HG02885 (cell line): Measurements from ENCODE around the gene TTLL1.
"Not testable (repeated sequence)": the region's sequence is repeated elsewhere in the genome, so short reads cannot be mapped to it uniquely, and the experiment has no call there.

Experiments used
- ATAC-seq: cut with Tn5 transposase; IDR thresholded peaks from one replicate; pipeline ENCODE4 v1.9.1; 2021; ENCODE audit warnings: mild to moderate bottlenecking; ENCODE audit not compliant: unreplicated experiment, poor library complexity

Gene TTLL1

GRCh38 chr22:43079742-43080141 is 9.4 kb downstream of the TTLL1 start:
- no peak for ATAC-seq

GRCh38 chr22:43078522-43078921 is 10.7 kb downstream of the TTLL1 start:
- no peak for ATAC-seq

GRCh38 chr22:43077121-43077877 is 11.9 kb downstream of the TTLL1 start:
- ATAC-seq, result no peak

DNA sequence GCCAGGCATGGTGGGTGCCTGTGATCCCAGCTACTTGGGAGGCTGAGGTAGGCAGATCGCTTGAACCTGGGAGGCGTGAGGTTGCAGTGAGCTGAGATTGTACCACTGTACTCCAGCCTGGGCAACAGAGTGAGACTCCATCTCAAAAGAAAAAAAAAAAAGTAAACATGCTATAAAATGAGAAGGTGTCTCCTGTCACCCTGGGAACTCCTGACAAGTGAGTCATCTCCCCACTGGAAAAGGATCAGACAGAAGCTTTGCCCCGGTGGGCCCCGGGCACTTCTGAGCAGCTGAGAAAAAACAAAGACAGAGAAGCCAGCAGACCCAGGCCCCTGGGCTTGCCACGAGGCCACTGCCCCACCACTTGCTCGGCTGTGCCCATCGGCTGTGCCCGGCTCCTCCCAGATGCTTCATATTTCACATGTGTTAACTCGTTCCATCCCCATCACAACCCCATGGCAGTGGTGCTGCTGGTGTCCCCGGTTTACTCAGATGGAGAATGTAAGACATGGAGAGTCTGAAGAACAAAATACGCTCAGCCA is 22.3 kb downstream of the TTLL1 start:
- ATAC-seq, result no peak

- ATAC-seq, result no peak
Observed at GRCh38 chr22:43066134-43066533, 23.1 kb downstream of the TTLL1 start.

DNA sequence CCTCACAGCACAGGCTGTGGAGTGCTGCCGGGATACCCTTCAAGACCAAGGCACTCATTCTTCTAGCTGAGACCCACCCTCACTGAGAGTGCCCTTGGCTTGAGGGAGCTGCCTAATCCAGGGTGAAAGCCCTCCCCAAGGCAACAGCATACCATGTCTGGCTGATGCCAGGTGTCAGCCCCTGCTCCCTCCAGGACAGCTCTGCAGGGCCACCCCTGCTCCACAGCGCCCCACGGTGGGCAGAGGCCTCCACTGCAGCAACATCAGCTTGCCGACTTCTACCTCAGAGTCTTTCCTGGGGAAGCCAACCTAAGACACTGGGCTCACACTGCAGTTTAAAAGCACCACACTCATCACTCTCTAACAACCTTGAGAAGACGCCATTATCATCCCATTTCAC is 29.0 kb downstream of the TTLL1 start:
- ATAC-seq, result no peak

GRCh38 chr22:43057641-43058040 is 31.6 kb downstream of the TTLL1 start:
- no peak for ATAC-seq

DNA sequence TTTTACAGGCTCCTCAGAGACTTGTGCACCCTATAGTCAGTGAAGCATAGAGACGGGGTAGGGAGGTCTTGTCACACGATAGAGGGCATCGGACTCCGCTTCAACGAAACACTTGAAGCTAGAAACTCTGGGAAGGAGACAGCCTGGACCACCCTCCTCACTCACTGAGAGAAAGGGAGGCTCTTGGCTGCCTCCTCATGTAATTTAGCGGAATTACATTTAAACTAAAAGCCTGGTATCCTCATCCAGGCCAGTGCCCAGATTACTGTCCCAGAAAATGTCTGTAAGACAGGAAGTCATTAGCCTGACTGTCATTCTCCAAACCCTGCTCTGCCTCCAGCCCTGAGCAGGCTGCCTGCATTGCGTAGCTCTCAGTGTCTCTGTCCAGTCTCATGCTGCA is 36.0 kb downstream of the TTLL1 start:
- ATAC-seq, result no peak

- no peak for ATAC-seq
Observed at GRCh38 chr22:43050995-43051394, 38.2 kb downstream of the TTLL1 start.

DNA sequence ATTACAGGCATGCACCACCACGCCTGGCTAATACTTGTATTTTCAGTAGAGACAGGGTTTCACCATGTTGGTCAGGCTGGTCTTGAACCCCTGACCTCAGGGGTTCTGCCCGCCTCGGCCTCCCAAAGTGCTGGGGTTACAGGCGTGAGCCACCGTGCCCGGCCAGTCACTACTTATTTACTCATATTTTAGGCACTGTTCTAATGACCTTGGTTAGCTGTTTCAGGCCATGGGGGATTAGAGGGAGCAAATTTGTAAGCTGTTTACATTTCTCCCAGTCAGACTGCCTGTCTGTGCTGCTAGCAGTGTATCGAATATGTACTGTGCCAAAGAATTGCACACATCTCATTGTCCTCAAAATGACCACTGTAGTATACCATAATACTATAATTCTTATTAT is 41.6 kb downstream of the TTLL1 start:
- ATAC-seq, result no peak

DNA sequence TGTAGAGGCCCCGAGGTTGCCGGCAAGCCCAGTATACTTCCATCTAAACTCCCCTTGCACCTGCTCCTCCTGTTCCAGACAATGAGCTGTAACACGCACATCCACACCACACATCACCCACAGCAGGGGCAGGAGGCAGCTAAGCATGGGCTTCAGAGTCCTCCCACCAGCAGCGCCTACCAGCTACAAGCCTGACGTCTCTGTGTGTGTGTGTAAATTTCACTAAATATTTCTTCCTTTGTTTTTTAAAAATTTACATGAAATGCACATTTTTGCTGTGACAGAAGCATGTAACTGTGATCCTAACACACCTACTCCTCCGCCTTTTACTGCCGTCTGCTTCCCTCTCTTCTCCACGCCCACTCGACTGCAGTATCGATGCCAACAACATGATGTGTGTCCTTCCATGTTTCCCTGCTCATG is 44.9 kb downstream of the TTLL1 start:
- ATAC-seq, result no peak

DNA sequence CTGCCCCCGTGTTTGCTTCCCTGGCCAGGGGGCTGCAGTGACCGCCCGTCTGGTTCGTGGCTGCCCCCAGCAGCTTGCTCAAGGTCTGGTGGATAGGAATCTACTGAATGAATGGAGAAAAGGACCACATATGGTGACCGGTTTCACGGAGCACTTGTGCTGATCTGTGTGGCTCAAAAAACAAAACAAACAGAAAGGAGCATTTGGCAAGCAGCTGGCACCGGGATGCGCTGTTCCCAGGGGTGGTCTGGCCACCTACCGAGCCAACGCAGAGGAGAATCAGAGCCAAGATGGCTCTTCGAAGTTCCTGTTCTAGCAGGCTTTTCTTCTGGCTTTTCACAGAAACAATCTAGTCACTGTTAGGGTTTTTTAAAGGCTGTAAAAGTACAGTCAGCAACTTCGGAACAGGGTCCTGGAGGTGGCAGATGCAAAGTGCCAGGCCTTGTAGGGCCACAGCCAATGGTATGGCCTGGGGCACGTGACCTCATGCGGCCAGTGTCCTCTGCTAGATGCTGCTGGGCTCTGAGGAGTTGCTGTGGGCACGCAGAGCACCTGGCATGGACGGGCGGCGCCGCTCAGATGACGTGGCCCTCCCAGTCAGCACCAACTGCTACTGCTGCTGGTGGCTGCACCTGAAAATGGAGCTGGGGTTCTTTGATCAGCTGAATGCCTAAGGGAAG is 47.0 kb downstream of the TTLL1 start:
- no peak for ATAC-seq

- ATAC-seq, result no peak
Observed at GRCh38 chr22:43039800-43040199, 49.4 kb downstream of the TTLL1 start.

DNA sequence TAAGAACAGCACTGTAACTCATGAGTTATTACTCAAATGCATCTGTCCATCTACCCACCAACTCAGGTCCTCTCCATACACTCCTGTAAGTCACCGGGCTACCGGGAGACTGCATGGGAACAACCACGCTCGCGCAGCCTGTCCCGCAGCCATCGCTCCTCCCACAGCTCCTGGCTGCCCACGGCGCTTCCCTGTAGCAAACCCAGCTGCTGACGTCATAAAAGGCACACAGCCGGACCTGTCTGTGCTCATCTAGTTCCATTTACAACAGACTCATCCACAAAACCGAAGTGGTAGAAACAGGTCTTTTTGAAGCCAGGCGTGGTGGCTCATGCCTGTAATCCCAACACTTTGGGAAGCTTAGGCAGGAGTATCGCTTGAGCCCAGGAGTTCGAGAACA is 50.9 kb downstream of the TTLL1 start:
- ATAC-seq, result no peak

- ATAC-seq, result no peak
Observed at GRCh38 chr22:43036282-43036829, 52.8 kb downstream of the TTLL1 start.

DNA sequence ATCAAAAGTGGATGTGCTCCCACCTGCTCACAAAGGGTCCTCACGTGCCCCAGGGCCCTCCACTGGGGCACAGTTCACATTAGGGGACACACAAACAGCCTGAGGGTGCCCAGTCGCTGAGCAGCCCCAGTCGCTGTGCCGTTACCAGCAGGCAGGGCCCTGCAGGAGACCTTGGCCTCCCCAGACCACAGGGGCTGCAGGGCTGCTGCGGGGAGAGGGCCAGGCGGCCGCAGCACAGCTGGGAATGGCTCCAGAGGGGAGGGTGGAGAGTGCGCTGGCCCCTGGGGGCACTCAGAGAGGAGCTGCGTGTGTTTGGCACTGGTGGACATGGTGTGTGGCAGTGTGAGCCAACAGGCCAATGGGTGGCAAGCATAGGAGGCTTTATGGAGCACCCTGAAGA is 53.9 kb downstream of the TTLL1 start:
- ATAC-seq, result no peak

DNA sequence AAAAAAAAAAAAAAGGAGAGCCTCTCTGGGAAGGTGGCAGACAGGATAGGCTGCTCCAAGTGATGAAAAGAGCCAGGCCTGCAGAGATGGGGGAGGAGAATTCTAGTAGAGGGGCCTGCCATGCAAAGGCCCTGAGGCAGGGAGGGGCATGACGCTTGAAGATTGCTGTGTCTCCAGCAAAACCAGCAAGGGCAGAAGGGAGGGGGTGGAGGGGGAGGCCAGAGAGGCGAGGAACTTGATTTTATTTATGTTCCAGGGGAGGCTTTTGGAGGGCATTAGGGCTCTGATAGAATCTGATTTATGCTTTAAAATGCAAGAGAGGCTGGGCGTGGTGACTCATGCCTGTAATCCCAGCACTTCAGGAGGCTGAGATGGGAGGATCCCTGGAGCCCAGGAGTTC is 57.6 kb downstream of the TTLL1 start:
- no peak for ATAC-seq

DNA sequence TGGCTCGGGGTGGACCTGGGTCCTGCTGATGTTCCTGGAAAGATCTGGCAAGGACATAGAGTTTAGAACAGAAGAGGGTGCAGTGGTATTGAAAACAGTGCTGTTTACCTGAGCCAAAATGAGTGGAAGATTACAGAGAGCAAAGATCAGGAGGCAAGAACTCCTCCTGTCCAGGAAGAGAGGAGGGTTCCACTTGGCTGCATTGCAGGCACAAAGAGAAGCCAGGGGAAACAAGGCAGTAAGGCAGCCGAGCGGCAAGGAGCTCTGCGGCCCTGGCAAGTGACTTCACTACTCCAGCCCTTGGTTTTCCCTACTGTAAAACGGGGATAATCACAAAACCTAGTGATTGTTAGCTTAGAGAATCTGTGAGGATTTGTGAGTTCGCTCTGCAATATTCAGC is 70.6 kb downstream of the TTLL1 start:
- no peak for ATAC-seq

DNA sequence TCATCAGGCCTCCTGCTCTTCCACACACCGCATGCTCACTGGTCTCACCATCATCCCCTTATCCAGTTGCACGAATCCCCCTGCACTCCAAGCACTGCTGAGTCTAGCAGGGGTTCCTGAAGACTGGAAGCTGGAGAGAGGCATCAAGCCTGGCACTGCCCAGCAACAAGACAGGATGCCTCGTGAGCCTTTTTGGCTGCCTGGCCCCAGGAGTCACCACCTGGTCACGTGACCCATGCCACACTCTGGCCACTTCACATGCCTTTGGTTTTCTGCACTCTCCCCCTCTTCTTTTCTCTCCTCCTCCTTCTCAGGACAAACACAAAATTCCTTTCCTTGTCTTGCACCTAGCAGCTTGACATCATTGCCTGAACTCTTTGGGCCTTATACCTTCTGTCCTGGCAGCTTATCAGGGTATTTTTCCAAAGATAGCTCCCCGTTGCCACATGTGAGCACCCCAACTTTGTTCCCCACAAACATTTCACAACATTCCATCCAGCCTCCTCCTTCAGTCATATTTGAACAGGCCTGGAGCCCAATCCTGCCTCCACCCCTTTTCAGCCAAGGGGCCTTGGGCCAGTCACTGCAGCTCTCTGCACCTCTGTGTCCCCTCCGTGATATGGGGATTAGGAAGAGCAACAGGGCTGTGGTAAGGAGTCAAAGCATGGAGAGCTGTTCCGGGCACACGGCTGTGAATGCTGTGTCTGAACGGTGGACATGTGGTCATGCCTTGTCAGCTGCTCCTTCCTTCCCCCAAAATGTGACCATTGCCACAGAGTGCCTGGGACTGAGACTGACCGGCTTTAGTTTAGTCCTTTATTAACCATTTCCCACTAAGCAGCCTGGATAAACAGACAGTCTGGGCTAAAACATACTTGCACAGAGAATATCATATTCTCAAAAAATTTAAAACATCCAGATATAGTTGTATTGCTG is 71.4 kb downstream of the TTLL1 start:
- no peak for ATAC-seq

- ATAC-seq, result not testable (repeated sequence)
Observed at GRCh38 chr22:43016150-43016549, 73.0 kb downstream of the TTLL1 start.
